Astrocyte (in vitro differentiated cells and primary cell): ENCODE data around the gene PPP4C.

Experiments used
- EZH2 ChIP-seq: IDR thresholded peaks from 2 replicates; pipeline ENCODE4 v1.6.1; 2012; ENCODE audit warnings: mild to moderate bottlenecking, low read length, inconsistent platforms; ENCODE audit not compliant: insufficient read depth
- TF ChIP-seq, protein P1 (sequence below): IDR thresholded peaks from 2 replicates; pipeline ENCODE4 v1.5.1; 2011; ENCODE audit warnings: low read depth, mild to moderate bottlenecking, inconsistent platforms, low read length, moderate library complexity; ENCODE audit not compliant: insufficient read depth

DNA sequence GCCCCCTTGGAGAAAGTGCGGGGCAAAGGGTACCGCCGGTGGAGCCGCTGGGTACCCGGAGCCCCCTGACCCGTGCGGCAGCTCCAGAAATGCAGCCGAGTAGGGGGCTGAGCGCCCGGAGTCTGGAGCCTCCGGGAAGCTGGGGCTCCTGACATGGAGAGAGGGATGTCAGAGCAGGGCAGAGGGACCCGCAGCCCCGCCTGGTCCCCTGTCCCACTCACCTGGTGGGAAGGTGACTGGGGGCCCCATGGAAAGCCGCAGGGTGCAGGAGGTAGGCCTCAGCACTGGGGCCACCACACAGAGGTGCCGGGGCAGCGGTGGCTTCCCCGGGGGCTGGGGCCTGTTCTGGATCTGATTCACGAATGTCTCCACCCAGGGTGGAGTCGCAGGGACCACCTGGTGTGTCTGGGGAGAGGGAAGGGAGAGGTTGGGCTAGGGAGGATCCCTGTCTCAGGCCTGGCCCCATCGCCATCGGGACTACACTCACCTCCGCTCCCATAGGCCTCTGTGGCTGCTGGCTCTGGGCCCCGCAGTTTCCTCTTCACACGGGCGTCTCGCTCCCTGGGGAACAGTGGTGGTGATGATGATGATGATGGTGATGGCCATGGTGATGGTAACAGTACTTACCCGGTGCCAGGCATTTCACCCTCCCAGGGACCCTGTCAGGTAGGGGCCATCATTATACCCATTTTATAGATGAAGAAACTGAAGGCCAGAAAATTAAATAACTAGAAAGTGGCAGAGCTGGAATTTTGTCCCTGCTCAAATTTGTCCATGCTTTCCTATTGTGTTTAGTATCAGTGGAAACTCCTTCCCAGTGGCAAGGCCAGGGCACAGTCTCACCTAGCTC, 10.7 kb downstream of the PPP4C start:
- TF ChIP-seq, protein P1, sequence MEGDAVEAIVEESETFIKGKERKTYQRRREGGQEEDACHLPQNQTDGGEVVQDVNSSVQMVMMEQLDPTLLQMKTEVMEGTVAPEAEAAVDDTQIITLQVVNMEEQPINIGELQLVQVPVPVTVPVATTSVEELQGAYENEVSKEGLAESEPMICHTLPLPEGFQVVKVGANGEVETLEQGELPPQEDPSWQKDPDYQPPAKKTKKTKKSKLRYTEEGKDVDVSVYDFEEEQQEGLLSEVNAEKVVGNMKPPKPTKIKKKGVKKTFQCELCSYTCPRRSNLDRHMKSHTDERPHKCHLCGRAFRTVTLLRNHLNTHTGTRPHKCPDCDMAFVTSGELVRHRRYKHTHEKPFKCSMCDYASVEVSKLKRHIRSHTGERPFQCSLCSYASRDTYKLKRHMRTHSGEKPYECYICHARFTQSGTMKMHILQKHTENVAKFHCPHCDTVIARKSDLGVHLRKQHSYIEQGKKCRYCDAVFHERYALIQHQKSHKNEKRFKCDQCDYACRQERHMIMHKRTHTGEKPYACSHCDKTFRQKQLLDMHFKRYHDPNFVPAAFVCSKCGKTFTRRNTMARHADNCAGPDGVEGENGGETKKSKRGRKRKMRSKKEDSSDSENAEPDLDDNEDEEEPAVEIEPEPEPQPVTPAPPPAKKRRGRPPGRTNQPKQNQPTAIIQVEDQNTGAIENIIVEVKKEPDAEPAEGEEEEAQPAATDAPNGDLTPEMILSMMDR = no peak
- TF ChIP-seq EZH2 = no peak
